ENCODE results near the gene AP1M2.

AP1M2 gene

GRCh38 chr19:10562609-10563008 lies 24.5 kb downstream of the AP1M2 start:
- Histone ChIP-seq H3K9ac (ENCODE audit: insufficient read length) (no peak overlapping the region), H3K27ac (no peak overlapping the region), H3K36me3 (ENCODE audit: insufficient read depth, low read length) (peaks cover 47% of the 10 kb centered on the region), H3K4me3 (no peak overlapping the region), H3K9me3 (ENCODE audit: low read depth, low read length) (no peaks in the 10 kb centered on the region)
- DNase-seq (ENCODE audit: low read depth, low spot score), result no peak
- TF ChIP-seq FOXP2 (optimal IDR thresholded peaks at IDR 0.05; ENCODE audit: control extremely low read depth, extremely low read length, insufficient read depth) (no peak), EZH2 (IDR thresholded peaks at IDR 0.05) (no peak), POLR2AphosphoS5 (IDR thresholded peaks at IDR 0.05; ENCODE audit: borderline replicate concordance, low read depth, low read length) (no peak)

- H3K9ac ChIP-seq (ENCODE audit: insufficient read length), result no peak overlapping the region
- DNase-seq (ENCODE audit: low read depth, low spot score), result no peak
- H3K36me3 ChIP-seq (ENCODE audit: insufficient read depth, low read length), result peaks cover 65% of the 10 kb centered on the region
- H3K4me3 ChIP-seq, result no peak overlapping the region
- TF ChIP-seq EZH2 (IDR thresholded peaks at IDR 0.05) (no peak), FOXP2 (optimal IDR thresholded peaks at IDR 0.05; ENCODE audit: control extremely low read depth, extremely low read length, insufficient read depth) (no peak), POLR2AphosphoS5 (IDR thresholded peaks at IDR 0.05; ENCODE audit: borderline replicate concordance, low read depth, low read length) (no peak)
- H3K27ac ChIP-seq, result no peak overlapping the region
- H3K9me3 ChIP-seq (ENCODE audit: low read depth, low read length), result no peaks in the 10 kb centered on the region
Observed at GRCh38 chr19:10560154-10560553, 27.0 kb downstream of the AP1M2 start.

GRCh38 chr19:10557603-10558197 lies 29.4 kb downstream of the AP1M2 start:
- Histone ChIP-seq H3K27ac (no peak overlapping the region), H3K36me3 (ENCODE audit: insufficient read depth, low read length) (peaks cover 85% of the 10 kb centered on the region), H3K4me3 (no peak overlapping the region), H3K9ac (ENCODE audit: insufficient read length) (no peak overlapping the region), H3K9me3 (ENCODE audit: low read depth, low read length) (no peaks in the 10 kb centered on the region)
- DNase-seq (ENCODE audit: low read depth, low spot score), result no peak
- no peak for TF ChIP-seq POLR2AphosphoS5 (IDR thresholded peaks at IDR 0.05; ENCODE audit: borderline replicate concordance, low read depth, low read length)
- no peak for TF ChIP-seq FOXP2 (optimal IDR thresholded peaks at IDR 0.05; ENCODE audit: control extremely low read depth, extremely low read length, insufficient read depth)
- TF ChIP-seq EZH2 (IDR thresholded peaks at IDR 0.05), result no peak

GRCh38 chr19:10555610-10555973 lies 31.5 kb downstream of the AP1M2 start:
- peaks cover 79% of the 10 kb centered on the region for H3K36me3 ChIP-seq (ENCODE audit: insufficient read depth, low read length)
- H3K9ac ChIP-seq (ENCODE audit: insufficient read length), result no peak overlapping the region

GRCh38 chr19:10554760-10555609 lies 32.1 kb downstream of the AP1M2 start:
- Histone ChIP-seq H3K4me3 (no peak overlapping the region), H3K27ac (no peak overlapping the region), H3K9ac (ENCODE audit: insufficient read length) (no peak overlapping the region), H3K9me3 (ENCODE audit: low read depth, low read length) (no peaks in the 10 kb centered on the region), H3K36me3 (ENCODE audit: insufficient read depth, low read length) (peaks cover 73% of the 10 kb centered on the region)
- DNase-seq (ENCODE audit: low read depth, low spot score), result no peak
- TF ChIP-seq EZH2 (IDR thresholded peaks at IDR 0.05), result no peak
- no peak for TF ChIP-seq FOXP2 (optimal IDR thresholded peaks at IDR 0.05; ENCODE audit: control extremely low read depth, extremely low read length, insufficient read depth)
- no peak; the same call in 1 of the 2 replicates for TF ChIP-seq POLR2AphosphoS5 (IDR thresholded peaks at IDR 0.05; ENCODE audit: borderline replicate concordance, low read depth, low read length)

More at GRCh38 chr19:10555610-10555973, 31.5 kb downstream of the AP1M2 start:
- H3K4me3 ChIP-seq, result no peak overlapping the region
- DNase-seq (ENCODE audit: low read depth, low spot score), result no peak
- TF ChIP-seq POLR2AphosphoS5 (IDR thresholded peaks at IDR 0.05; ENCODE audit: borderline replicate concordance, low read depth, low read length) (no peak), FOXP2 (optimal IDR thresholded peaks at IDR 0.05; ENCODE audit: control extremely low read depth, extremely low read length, insufficient read depth) (no peak), EZH2 (IDR thresholded peaks at IDR 0.05) (no peak)
- no peaks in the 10 kb centered on the region for H3K9me3 ChIP-seq (ENCODE audit: low read depth, low read length)
- H3K27ac ChIP-seq, result no peak overlapping the region

GRCh38 chr19:10553943-10554381 lies 33.1 kb downstream of the AP1M2 start:
- peak overlapping the region; percentile 9; the same call in 1 of the 2 replicates for H3K27ac ChIP-seq
- peaks cover 64% of the 10 kb centered on the region for H3K36me3 ChIP-seq (ENCODE audit: insufficient read depth, low read length)
- DNase-seq (ENCODE audit: low read depth, low spot score), result no peak
- no peaks in the 10 kb centered on the region for H3K9me3 ChIP-seq (ENCODE audit: low read depth, low read length)
- TF ChIP-seq POLR2AphosphoS5 (IDR thresholded peaks at IDR 0.05; ENCODE audit: borderline replicate concordance, low read depth, low read length) (no peak), FOXP2 (optimal IDR thresholded peaks at IDR 0.05; ENCODE audit: control extremely low read depth, extremely low read length, insufficient read depth) (no peak), EZH2 (IDR thresholded peaks at IDR 0.05) (no peak)
- H3K9ac ChIP-seq (ENCODE audit: insufficient read length), result no peak overlapping the region
- H3K4me3 ChIP-seq, result no peak overlapping the region

GRCh38 chr19:10553087-10553667 lies 33.9 kb downstream of the AP1M2 start:
- peaks cover 60% of the 10 kb centered on the region for H3K36me3 ChIP-seq (ENCODE audit: insufficient read depth, low read length)

GRCh38 chr19:10552510-10553053 lies 34.5 kb downstream of the AP1M2 start:
- Histone ChIP-seq H3K9ac (ENCODE audit: insufficient read length) (no peak overlapping the region), H3K27ac (no peak overlapping the region)

More at GRCh38 chr19:10553087-10553667, 33.9 kb downstream of the AP1M2 start:
- no peak overlapping the region for H3K27ac ChIP-seq
- H3K4me3 ChIP-seq, result no peak overlapping the region
- H3K9ac ChIP-seq (ENCODE audit: insufficient read length), result no peak overlapping the region
- no peak for TF ChIP-seq FOXP2 (optimal IDR thresholded peaks at IDR 0.05; ENCODE audit: control extremely low read depth, extremely low read length, insufficient read depth)
- no peak for TF ChIP-seq POLR2AphosphoS5 (IDR thresholded peaks at IDR 0.05; ENCODE audit: borderline replicate concordance, low read depth, low read length)
- no peak for TF ChIP-seq EZH2 (IDR thresholded peaks at IDR 0.05)
- no peak for DNase-seq (ENCODE audit: low read depth, low spot score)
- no peaks in the 10 kb centered on the region for H3K9me3 ChIP-seq (ENCODE audit: low read depth, low read length)

More at GRCh38 chr19:10552510-10553053, 34.5 kb downstream of the AP1M2 start:
- Histone ChIP-seq H3K36me3 (ENCODE audit: insufficient read depth, low read length) (peaks cover 54% of the 10 kb centered on the region), H3K9me3 (ENCODE audit: low read depth, low read length) (no peaks in the 10 kb centered on the region), H3K4me3 (no peak overlapping the region)
- DNase-seq (ENCODE audit: low read depth, low spot score), result no peak
- TF ChIP-seq POLR2AphosphoS5 (IDR thresholded peaks at IDR 0.05; ENCODE audit: borderline replicate concordance, low read depth, low read length) (peak; percentile 61), FOXP2 (optimal IDR thresholded peaks at IDR 0.05; ENCODE audit: control extremely low read depth, extremely low read length, insufficient read depth) (no peak)
